Activated CD8-positive, alpha-beta memory T cell treated with anti-CD3 and anti-CD28 coated beads, Interleukin-2, amount 50 U/mL, for 4 hours (primary cell): ENCODE data around the gene ANK3.

Source experiments
- DNase-seq: peaks from one replicate; pipeline ENCODE4 v3.0.0-alpha.2; 2020

Gene ANK3

GRCh38 chr10:60162631-60163030 is 227.0 kb downstream of the ANK3 start:
- no peak for DNase-seq

GRCh38 chr10:60155943-60156683 is 233.6 kb downstream of the ANK3 start:
- no peak for DNase-seq

- DNase-seq, result no peak
These were observed 234.4 kb downstream of the ANK3 start for GRCh38 chr10:60155099-60155877.

- DNase-seq, result no peak
These were observed 240.7 kb downstream of the ANK3 start for GRCh38 chr10:60149003-60149402.

GRCh38 chr10:60148266-60148840 is 241.3 kb downstream of the ANK3 start:
- no peak for DNase-seq

GRCh38 chr10:60147576-60148265 is 242.0 kb downstream of the ANK3 start:
- no peak for DNase-seq

DNA sequence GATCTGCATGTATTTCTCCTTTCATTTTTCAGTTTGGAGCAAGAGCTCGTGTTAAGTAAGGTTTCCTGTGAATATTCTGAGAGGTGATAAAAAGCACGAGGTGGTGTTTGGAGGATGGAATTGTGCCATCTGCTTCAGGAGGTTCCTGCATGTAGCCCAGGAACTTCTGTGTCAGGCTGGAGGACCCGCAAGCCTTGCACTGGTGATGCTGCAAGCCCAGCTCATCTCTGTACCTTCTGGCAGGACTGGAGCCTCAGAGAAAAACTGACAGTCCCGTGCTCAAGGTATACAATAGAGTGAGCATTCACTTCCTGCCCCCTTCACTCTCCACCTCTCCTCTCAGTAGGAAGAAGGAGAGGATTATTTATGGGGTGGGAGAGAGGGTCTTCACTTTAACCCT is 242.7 kb downstream of the ANK3 start:
- no peak for DNase-seq

DNA sequence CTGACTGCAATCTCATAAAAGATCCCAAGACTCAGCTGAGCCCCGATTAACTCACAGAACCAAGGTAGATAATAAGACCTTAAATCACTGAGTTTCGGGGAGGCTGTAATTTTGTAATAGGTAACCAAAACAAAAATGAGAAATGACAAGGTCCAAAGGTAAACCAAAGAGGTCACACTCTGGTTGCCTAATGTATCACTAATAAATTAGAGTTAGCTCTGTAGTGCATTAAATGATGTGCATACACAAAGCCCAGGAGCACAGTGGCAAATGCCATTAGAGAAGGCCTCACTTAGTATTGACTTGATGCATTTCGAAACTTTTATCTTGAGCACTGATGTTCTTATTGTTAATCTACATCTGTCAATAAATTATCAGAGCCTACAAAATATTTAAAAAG is 245.6 kb downstream of the ANK3 start:
- DNase-seq, result no peak

DNA sequence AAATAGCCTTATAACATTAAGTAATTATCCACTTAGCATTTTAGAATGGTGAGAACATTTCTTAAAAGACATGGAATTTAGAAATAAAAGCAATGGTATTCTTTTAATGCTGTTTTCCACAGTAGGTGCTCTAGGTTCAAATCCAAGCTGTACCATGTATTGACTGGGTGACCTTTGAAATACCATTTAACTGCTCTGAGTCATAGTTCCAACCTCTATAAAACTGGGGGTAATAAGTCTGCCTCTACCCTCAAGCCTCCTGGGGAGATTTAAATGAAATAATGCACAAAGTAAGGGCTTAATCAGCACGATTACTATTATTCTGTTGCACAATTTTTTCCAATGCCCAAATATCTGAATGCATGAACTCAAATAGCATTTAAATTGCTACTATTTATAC is 246.9 kb downstream of the ANK3 start:
- DNase-seq, result no peak

GRCh38 chr10:60141896-60142559 is 247.6 kb downstream of the ANK3 start:
- no peak for DNase-seq

- no peak for DNase-seq
These were observed 248.7 kb downstream of the ANK3 start for GRCh38 chr10:60140651-60141632.

- DNase-seq, result no peak
These were observed 249.7 kb downstream of the ANK3 start for GRCh38 chr10:60139798-60140566.

DNA sequence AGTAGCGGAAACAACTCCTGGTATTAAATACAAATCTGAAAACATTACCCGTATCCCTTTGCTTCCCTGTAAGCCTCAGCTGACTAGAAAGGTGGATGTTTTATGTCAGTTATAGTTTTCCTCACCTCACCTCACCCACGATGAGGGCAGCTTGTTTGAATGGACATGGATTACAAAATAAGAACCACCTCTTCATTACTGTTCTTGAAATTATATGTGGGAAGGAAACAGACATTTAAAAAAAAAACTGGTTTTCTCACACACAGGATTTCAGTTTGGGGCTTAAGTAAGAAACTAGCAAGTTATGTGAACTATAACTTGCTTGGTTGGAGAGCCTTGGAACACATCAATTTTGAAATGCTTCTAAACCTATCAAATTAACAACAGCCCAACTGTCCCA is 250.4 kb downstream of the ANK3 start:
- DNase-seq, result no peak

GRCh38 chr10:60138842-60139241 is 250.8 kb downstream of the ANK3 start:
- DNase-seq, result no peak

DNA sequence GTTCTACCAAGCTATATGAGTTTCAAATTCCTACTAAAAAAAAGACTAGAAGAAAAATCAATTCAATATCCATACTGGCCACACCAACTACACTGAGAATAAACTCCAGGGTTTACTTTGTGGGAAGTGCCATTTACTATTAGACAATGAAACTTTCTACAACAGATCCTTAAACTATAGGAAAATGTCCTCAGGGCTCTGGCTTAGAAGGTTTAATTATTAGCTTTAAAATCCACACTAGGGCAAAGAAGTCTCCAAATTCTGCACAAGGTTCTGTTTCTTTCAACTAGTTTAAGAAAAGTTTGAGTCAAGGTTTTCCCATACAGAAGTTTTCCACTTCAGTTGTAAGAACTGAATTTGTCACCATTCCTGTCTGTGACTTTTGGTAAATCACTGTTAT is 251.6 kb downstream of the ANK3 start:
- DNase-seq, result no peak

DNA sequence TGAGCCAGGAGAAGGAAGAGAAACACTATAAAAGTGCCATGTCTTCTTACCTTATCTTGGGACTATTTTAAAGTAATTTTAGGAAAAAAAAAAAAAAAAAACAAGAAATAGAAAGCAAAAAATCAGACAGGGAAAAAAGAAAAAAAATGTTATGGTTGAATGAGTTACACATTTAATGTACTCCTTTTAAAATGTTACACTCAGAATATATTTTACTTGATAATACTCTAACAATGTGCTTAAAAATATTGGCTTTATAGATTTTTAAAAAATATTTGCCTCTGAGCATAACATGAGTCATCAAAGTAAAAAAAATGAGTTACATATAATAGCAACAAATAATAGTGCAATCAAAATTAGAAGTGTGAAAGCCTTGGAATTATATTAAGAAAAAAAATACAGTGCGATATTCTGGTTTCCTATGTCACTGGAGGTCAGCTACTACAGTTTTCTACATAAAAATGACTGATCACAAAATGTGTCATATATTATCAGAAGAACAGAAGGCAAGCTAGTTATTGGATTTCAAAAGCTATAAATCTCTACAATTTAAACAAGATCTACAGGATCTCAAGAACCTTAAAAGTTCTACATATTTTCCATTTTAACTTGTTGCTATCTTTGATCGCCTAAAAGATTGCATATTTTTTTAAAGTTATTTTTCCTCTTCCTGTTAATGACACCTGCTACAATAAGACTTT is 252.2 kb downstream of the ANK3 start:
- DNase-seq, result no peak

GRCh38 chr10:60135020-60135419 is 254.7 kb downstream of the ANK3 start:
- no peak for DNase-seq

GRCh38 chr10:60134548-60134947 is 255.1 kb downstream of the ANK3 start:
- no peak for DNase-seq

- no peak for DNase-seq
These were observed 259.5 kb downstream of the ANK3 start for GRCh38 chr10:60130130-60130579.

- no peak for DNase-seq
These were observed 263.8 kb downstream of the ANK3 start for GRCh38 chr10:60125895-60126294.
